Kidney epithelial cell (primary cell): Measurements from ENCODE around the gene FOS. TPM values are rescaled to one million over a fixed set of nuclear protein-coding genes. Genes with fewer than 3 reads are reported as not detected.

ENCODE experiments used
- DNase-seq: peaks from one replicate; pipeline ENCODE4 v3.0.0-alpha.2; 2010; ENCODE audit warnings: low read depth
- H3K27me3 ChIP-seq: 2 replicates; pipeline ENCODE4 v1.6.0; 2011; ENCODE audit warnings: low read length; ENCODE audit not compliant: control insufficient read depth, insufficient read depth
- H3K36me3 ChIP-seq: 2 replicates; pipeline ENCODE4 v1.5.1; 2011; ENCODE audit warnings: low read length; ENCODE audit not compliant: control insufficient read depth, insufficient read depth
- H3K4me3 ChIP-seq: 2 replicates; pipeline ENCODE4 v1.5.1; 2011; ENCODE audit warnings: low read depth, mild to moderate bottlenecking, control low read depth, low read length
- total RNA-seq: library from RNA; depleted of rRNA; stranded (reverse); fragments of >200 nt; gene quantifications from 2 replicates; pipeline ENCODE4 v1.2.3, GENCODE V29; 2015
- TF ChIP-seq, protein P1 (sequence below): IDR thresholded peaks from 2 replicates; pipeline ENCODE4 v1.5.1; 2011; ENCODE audit warnings: mild to moderate bottlenecking, moderate library complexity, low read length, control low read depth, inconsistent platforms; ENCODE audit not compliant: insufficient read depth, poor library complexity, severe bottlenecking

FOS gene
- total RNA-seq, 1 donor from 2014 or later, result 5.5 TPM

DNA sequence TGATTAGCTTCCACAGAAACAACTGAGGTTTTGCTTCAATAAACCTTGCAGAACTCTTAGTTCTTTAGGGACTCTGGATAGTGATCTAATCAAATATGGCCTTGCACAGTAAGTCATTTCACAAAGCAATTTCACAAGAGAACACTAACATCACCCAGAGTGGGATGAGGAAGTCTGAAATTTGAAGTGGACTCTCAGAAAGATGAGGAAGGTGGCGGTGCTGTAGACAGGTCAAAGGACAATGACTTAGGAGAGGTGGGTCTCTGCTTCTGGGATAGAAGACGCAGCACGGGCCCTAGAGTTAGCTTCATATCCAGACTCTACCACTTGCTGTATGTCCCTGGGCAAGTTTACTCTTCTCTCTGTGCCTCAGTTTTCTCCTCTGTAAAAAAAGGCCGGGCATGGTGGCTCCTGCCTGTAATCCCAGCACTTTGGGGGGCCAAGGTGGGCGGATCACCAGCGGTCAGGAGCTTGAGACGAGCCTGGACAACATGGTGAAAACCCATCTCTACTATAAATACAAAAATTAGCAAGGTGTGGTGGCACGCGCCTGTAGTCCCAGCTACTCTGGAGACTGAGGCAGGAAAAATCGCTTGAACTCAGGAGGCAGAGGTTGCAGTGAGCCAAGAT is 18.9 kb downstream of the FOS start:
- Histone ChIP-seq H3K36me3 (no peaks in the 10 kb centered on the region), H3K27me3 (no peaks in the 10 kb centered on the region), H3K4me3 (no peak overlapping the region)
- no peak for DNase-seq
- TF ChIP-seq, protein P1, sequence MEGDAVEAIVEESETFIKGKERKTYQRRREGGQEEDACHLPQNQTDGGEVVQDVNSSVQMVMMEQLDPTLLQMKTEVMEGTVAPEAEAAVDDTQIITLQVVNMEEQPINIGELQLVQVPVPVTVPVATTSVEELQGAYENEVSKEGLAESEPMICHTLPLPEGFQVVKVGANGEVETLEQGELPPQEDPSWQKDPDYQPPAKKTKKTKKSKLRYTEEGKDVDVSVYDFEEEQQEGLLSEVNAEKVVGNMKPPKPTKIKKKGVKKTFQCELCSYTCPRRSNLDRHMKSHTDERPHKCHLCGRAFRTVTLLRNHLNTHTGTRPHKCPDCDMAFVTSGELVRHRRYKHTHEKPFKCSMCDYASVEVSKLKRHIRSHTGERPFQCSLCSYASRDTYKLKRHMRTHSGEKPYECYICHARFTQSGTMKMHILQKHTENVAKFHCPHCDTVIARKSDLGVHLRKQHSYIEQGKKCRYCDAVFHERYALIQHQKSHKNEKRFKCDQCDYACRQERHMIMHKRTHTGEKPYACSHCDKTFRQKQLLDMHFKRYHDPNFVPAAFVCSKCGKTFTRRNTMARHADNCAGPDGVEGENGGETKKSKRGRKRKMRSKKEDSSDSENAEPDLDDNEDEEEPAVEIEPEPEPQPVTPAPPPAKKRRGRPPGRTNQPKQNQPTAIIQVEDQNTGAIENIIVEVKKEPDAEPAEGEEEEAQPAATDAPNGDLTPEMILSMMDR, result no peak

DNA sequence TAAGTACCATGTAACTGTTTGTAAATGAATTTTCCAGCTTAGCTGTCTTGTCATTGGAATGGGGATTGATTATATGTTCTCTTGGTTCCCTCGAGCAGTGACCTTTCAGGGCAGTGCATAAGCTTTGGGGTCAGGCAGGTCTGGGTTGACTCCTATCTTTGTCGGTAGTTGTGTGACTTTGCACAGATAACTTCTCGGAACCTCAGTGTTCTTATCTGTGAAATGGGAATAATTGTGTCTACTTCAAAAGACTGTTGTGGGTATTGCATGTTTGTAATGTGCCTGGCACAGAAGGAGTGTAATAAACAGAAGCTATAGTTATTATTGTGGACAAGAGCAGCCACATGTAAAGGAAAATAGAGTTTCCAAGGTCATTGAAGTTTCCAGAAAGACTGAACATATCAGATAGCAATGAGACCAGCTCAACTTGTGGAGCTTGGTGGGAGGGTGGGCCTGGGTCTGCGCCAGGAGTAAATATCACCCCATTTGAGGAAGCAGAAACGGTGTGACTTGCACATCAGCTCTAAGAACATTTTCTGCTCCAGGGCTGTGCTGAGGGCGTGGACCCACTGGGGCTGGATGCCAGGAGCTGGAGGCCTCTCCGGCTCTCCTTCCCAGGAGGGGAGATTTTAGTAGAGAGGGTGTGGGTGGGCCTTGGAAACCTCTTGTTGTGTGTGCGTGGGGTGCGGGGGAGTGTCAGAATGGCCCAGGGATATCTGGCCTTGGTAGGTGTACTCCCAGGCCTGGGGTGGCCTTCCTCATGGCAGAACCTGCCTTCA is 19.7 kb downstream of the FOS start:
- no peak for DNase-seq
- TF ChIP-seq, protein P1, result no peak

DNA sequence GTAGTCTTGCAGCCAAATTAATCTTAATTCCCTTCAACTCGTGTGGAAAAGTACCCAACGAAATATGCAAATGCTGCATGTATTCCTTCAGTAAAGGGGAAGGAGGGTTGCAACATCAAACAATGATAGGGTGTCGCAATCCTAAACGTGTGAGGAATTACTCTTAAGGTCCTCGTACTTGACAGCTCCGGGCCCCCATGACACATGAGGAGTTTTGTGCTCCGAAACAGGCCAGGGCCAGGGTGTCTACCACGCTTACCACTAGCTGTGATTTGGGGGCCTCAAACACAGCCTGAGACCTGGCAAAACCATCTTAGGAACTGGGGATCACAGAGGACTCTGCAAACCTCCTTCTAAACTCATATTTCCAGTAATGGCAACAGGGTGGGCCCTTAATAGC is 20.4 kb downstream of the FOS start:
- Histone ChIP-seq H3K36me3 (no peaks in the 10 kb centered on the region), H3K27me3 (no peaks in the 10 kb centered on the region), H3K4me3 (no peak overlapping the region)
- no peak for DNase-seq
- TF ChIP-seq, protein P1, result no peak

More for the DNA sequence above, 19.7 kb downstream of the FOS start:
- H3K36me3 ChIP-seq, result no peaks in the 10 kb centered on the region
- H3K27me3 ChIP-seq, result no peaks in the 10 kb centered on the region
- H3K4me3 ChIP-seq, result no peak overlapping the region

DNA sequence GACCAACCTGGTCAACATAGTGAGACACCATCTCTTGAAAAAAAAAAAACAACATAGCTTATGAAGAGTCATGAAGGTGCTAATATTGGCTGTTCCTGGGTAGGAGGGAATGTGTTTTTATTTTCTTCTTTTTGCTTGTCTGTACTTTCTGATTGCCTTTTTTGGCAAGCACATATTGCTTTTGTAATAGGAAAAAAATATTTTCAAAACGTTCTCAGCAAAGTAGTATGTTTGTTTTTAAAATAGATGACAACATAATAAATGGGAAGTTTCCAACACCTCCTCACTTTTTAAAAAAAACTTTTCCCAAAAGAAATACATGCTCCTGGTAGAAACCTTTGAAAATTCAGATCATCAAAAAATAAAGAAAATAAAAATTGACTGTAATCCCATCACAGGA is 20.9 kb downstream of the FOS start:
- DNase-seq, result no peak
- H3K36me3 ChIP-seq, result no peaks in the 10 kb centered on the region
- no peaks in the 10 kb centered on the region for H3K27me3 ChIP-seq
- TF ChIP-seq, protein P1, result no peak
- no peak overlapping the region for H3K4me3 ChIP-seq

DNA sequence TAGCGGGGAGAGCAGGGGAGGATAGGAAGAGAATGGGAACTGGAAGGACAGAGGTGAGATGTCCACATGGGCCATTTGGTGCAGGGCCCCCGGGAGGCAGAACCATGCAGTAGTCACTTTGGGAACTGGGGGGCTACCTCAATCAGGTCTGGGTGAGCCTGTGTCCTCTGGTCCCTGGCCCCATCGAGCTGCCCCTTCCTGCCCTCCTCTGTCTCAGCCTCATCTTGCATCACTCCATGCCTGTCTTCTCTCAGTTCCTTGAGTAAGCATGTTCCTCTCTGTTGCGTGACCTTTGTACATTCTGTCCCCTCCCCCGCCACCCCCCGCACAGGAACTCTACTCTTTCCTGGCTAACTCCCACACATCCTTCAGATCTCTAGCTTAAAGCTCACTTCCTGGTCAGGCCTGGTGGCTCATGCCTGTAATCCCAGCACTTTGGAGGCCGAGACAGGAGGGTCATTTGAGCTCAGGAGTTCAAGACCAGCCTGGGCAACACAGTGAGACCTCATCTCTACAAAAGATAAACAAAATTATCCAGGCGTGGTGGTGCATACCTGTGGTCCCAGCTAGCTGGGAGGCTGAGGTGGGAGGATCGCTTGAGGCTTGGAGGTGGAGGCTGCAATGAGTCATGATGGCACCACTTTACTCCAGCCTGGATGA is 23.2 kb downstream of the FOS start:
- no peaks in the 10 kb centered on the region for H3K27me3 ChIP-seq
- TF ChIP-seq, protein P1, result no peak
- no peaks in the 10 kb centered on the region for H3K36me3 ChIP-seq
- no peak overlapping the region for H3K4me3 ChIP-seq
- DNase-seq, result no peak
